HCT116 (cell line): ENCODE results near the gene MRFAP1L1. TPM values are rescaled to one million over a fixed set of nuclear protein-coding genes. Genes with fewer than 3 reads are reported as not detected.

Experiments
- ATAC-seq: fragments of 200-7000 bp; cut with Tn5 transposase; 2 replicates; pipeline ENCODE4 v1.9.1; 2020; ENCODE audit warnings: mild to moderate bottlenecking, moderate library complexity
- BruUV-seq: library from RNA; stranded (reverse); fragments of 400-500 nt; replicated peaks from 2 replicates; lab custom pipeline; 2021; lab: Mats Ljungman, UMichigan
- CTCF ChIA-PET: fragments of 300-600 bp; sonication (Branson Sonifier 250); formaldehyde crosslinking; loops from one replicate; lab custom pipeline; 2021; ENCODE audit warnings: antibody characterized with exemption; lab: Charles Lee
- POLR2A ChIA-PET: fragments of 300-600, 350-600 bp; sonication (Branson Sonifier 250); formaldehyde crosslinking; loops from one replicate; lab custom pipeline; 2021; ENCODE audit warnings: antibody characterized with exemption; lab: Charles Lee
- RAD21 ChIA-PET, 2 experiments: fragments of 300-600 bp; sonication (Branson Sonifier 250); formaldehyde crosslinking; loops; one replicate each; lab custom pipeline; 2023; ENCODE audit warnings: low total read pairs in 2 of 2; ENCODE audit not compliant: uncharacterized antibody in 2 of 2, unreplicated experiment in 2 of 2, low non-redundant PET in 1 of 2; lab: Charles Lee
- DNase-seq: peaks from one replicate; pipeline ENCODE4 v3.0.0-alpha.2; 2010; ENCODE audit warnings: low read depth, low spot score
- H2AFZ ChIP-seq: fragments of 200-600 bp; shearing (Covaris generic), sonication (generic); 2 replicates; pipeline ENCODE4 v1.6.1; 2017; ENCODE audit warnings: low read depth, mixed run types, mixed read lengths, antibody characterized with exemption, low read length; ENCODE audit not compliant: poor library complexity, severe bottlenecking
- H3K27ac ChIP-seq: 2 replicates; pipeline ENCODE4 v1.5.1; 2012; ENCODE audit warnings: low read depth, low read length
- H3K27me3 ChIP-seq: fragments of 200-600 bp; sonication (generic); 2 replicates; pipeline ENCODE4 v1.6.1; 2016; ENCODE audit warnings: mixed run types, low read length, mixed read lengths; ENCODE audit not compliant: insufficient read depth
- H3K36me3 ChIP-seq, 2 experiments: fragments of 200-500 bp in 1 of 2; fragments of 200-600 bp in 1 of 2; sonication (Bioruptor generic) in 1 of 2; sonication (generic) in 1 of 2; 2 replicates each; pipeline versions ENCODE4 v1.5.1 to v1.6.1; 2014 to 2016; ENCODE audit warnings: low read length in 2 of 2, inconsistent platforms in 1 of 2, mixed read lengths in 1 of 2, mixed run types in 1 of 2; ENCODE audit not compliant: insufficient read depth in 2 of 2, control insufficient read depth in 1 of 2
- H3K4me1 ChIP-seq, 2 experiments: fragments of 200-600 bp in 1 of 2; sonication (generic) in 1 of 2; 2 replicates each; pipeline versions ENCODE4 v1.5.1 to v1.6.1; 2012 to 2017; ENCODE audit warnings: low read length in 2 of 2, inconsistent platforms in 1 of 2, mild to moderate bottlenecking in 1 of 2, mixed read lengths in 1 of 2, mixed run types in 1 of 2, moderate library complexity in 1 of 2; ENCODE audit not compliant: insufficient read depth in 2 of 2, control insufficient read depth in 1 of 2
- H3K4me2 ChIP-seq: fragments of 200-600 bp; sonication (generic); 2 replicates; pipeline ENCODE4 v1.6.1; 2017; ENCODE audit warnings: mixed run types, low read length, mixed read lengths
- H3K4me3 ChIP-seq, 2 experiments: fragments of 200-600 bp in 1 of 2; sonication (generic) in 1 of 2; replicated peaks in 1 of 2; 2 replicates each; pipeline ENCODE4 v1.5.1; 2011 to 2016; ENCODE audit warnings: low read length in 2 of 2, control low read depth in 1 of 2, low read depth in 1 of 2, mild to moderate bottlenecking in 1 of 2, mixed read lengths in 1 of 2, mixed run types in 1 of 2
- H3K79me2 ChIP-seq: fragments of 200-600 bp; sonication (generic); 2 replicates; pipeline ENCODE4 v1.6.1; 2017; ENCODE audit warnings: mild to moderate bottlenecking, mixed run types, low read length, moderate library complexity, mixed read lengths; ENCODE audit not compliant: insufficient read depth
- H3K9ac ChIP-seq: fragments of 200-600 bp; sonication (generic); 2 replicates; pipeline ENCODE4 v1.6.1; 2016; ENCODE audit warnings: low read length, mixed read lengths
- H3K9me2 ChIP-seq: fragments of 200-600 bp; sonication (generic), shearing (Covaris generic); 2 replicates; pipeline ENCODE4 v1.6.1; 2017; ENCODE audit warnings: mixed run types, mild to moderate bottlenecking, moderate library complexity; ENCODE audit not compliant: insufficient read depth
- H3K9me3 ChIP-seq, 2 experiments: fragments of 200-500 bp in 1 of 2; fragments of 200-600 bp in 1 of 2; sonication (Bioruptor generic) in 1 of 2; sonication (generic) in 1 of 2; 2 replicates each; pipeline ENCODE4 v1.6.1; 2014 to 2017; ENCODE audit warnings: low read length in 2 of 2, mixed read lengths in 2 of 2, inconsistent platforms in 1 of 2, low read depth in 1 of 2, mild to moderate bottlenecking in 1 of 2, mixed run types in 1 of 2, moderate library complexity in 1 of 2; ENCODE audit not compliant: control insufficient read depth in 1 of 2, insufficient read depth in 1 of 2
- H4K20me1 ChIP-seq: fragments of 200-600 bp; sonication (generic), shearing (Covaris generic); 2 replicates; pipeline ENCODE4 v1.6.1; 2017; ENCODE audit warnings: mixed run types, mild to moderate bottlenecking, moderate library complexity; ENCODE audit not compliant: insufficient read depth
- EZH2 ChIP-seq: fragments of 200-600 bp; sonication (generic); IDR thresholded peaks from 2 replicates; pipeline ENCODE4 v1.6.1; 2017; ENCODE audit warnings: antibody characterized with exemption, mixed run types
- EZH2phosphoT487 ChIP-seq: fragments of 200-600 bp; IDR thresholded peaks from 2 replicates; pipeline ENCODE4 v1.6.1; 2018; ENCODE audit warnings: antibody characterized with exemption, borderline replicate concordance
- FOSL1 ChIP-seq: IDR thresholded peaks from 2 replicates; pipeline ENCODE4 v1.6.1; 2012; ENCODE audit warnings: low read depth
- JUND ChIP-seq: IDR thresholded peaks from 2 replicates; pipeline ENCODE4 v1.6.1; 2012
- POLR2A ChIP-seq: IDR thresholded peaks from 2 replicates; pipeline ENCODE4 v1.7.0; 2011; ENCODE audit warnings: borderline replicate concordance; ENCODE audit not compliant: insufficient read depth, insufficient read length; ENCODE audit errors: extremely low read depth
- RAD21 ChIP-seq: IDR thresholded peaks from 2 replicates; pipeline ENCODE4 v1.6.1; 2012; ENCODE audit warnings: low read depth, mild to moderate bottlenecking
- SP1 ChIP-seq: IDR thresholded peaks from 2 replicates; pipeline ENCODE4 v1.6.1; 2012; ENCODE audit warnings: low read depth
- SRF ChIP-seq: IDR thresholded peaks from 2 replicates; pipeline ENCODE4 v1.6.1; 2012; ENCODE audit warnings: low read depth
- TCF7L2 ChIP-seq: IDR thresholded peaks from 2 replicates; pipeline ENCODE4 v1.7.0; 2011; ENCODE audit warnings: borderline replicate concordance, inconsistent platforms; ENCODE audit not compliant: insufficient read depth, insufficient read length; ENCODE audit errors: extremely low read depth
- YY1 ChIP-seq: IDR thresholded peaks from 2 replicates; pipeline ENCODE4 v1.6.1; 2011; ENCODE audit warnings: low read length, low read depth, moderate library complexity, mild to moderate bottlenecking; ENCODE audit not compliant: insufficient replicate concordance; ENCODE audit errors: extremely low read depth
- ZBTB33 ChIP-seq: IDR thresholded peaks from 2 replicates; pipeline ENCODE4 v1.6.1; 2011; ENCODE audit warnings: mild to moderate bottlenecking, low read length, moderate library complexity; ENCODE audit not compliant: insufficient replicate concordance; ENCODE audit errors: extremely low read depth
- ZNF274 ChIP-seq: fragments of 200-500 bp; sonication (Bioruptor generic); IDR thresholded peaks from 2 replicates; pipeline ENCODE4 v1.6.1; 2014; ENCODE audit warnings: mild to moderate bottlenecking, low read depth, low read length, inconsistent platforms
- intact Hi-C: fragments of 100-400 bp; cut with micrococcal nuclease; formaldehyde crosslinking; loops from 2 replicates; pipeline ENCODE4 v1.10.0; 2022
- total RNA-seq: library from RNA; stranded (reverse); gene quantifications from one replicate; pipeline ENCODE4 v1.2.1, GENCODE V29; 2021; ENCODE audit not compliant: unreplicated experiment
- TF ChIP-seq, protein P1 (sequence below): IDR thresholded peaks from 2 replicates; pipeline ENCODE4 v1.6.1; 2012; ENCODE audit warnings: low read depth
- TF ChIP-seq, protein P2 (sequence below): IDR thresholded peaks from 2 replicates; pipeline ENCODE4 v1.6.1; 2012

The MRFAP1L1 gene
- total RNA-seq, 1 experiment from 2014 or later, result 43.0 TPM

DNA sequence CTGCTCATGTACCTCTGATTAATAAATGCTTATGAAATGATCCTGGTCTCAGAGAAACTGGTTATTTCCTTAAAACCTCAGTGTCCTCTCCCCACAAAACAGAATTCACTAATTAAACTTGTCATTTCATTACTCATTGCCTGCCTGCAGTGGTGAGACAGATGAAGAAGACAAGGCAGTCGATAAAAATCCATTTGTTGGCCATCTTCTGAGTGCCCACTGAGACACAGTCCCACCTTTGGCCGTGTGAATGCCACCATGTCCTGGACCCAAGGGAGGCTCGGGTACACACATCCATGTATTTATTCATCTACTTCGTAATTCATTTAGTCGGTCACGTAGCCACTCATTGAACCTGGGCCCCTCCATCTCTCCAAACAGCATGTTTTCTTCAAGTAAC lies 12.5 kb downstream of the MRFAP1L1 start:
- Histone ChIP-seq H3K9ac (no peak overlapping the region), H4K20me1 (no peaks in the 10 kb centered on the region), H3K27ac (no peak overlapping the region), H3K27me3 (no peaks in the 10 kb centered on the region), H3K4me1 (peaks cover 4 to 16% of the 10 kb centered on the region in 2 experiments; a peak in 2 of 4 replicates), H3K9me3 (no peaks in the 10 kb centered on the region)
- CTCF ChIA-PET, result no interaction called here
- intact Hi-C loops, result no loop called here
- POLR2A ChIA-PET, result no interaction called here
- ATAC-seq, result no peak
- no TSS peak for BruUV-seq
- RAD21 ChIA-PET, result no interaction called here
- no peak for TF ChIP-seq SP1
- TF ChIP-seq POLR2A, result no peak
- TF ChIP-seq SRF, result no peak
- TF ChIP-seq, all 23 proteins: peak for 0
- Histone ChIP-seq H3K36me3 (no peaks in the 10 kb centered on the region), H3K9me2 (no peaks in the 10 kb centered on the region), H3K4me3 (no peak overlapping the region), H3K79me2 (no peaks in the 10 kb centered on the region), H3K4me2 (no peak overlapping the region), H2AFZ (no peak overlapping the region)
- DNase-seq, result no peak

DNA sequence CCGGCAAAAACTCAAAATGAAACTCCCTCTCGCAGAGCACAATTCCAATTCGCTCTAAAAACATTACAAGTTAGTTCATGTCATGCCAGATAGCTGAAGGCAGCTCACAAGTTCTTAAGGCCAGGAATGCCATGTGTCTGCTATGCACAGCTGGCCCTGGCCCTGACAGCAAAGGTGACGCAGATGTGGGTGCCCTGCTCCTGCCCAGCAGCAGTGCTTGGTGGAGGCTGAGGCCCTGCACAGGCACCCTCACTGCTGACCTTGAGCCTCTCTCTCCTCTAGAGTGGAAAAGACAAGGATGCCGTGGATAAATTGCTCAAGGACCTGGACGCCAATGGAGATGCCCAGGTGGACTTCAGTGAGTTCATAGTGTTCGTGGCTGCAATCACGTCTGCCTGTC lies 13.1 kb downstream of the MRFAP1L1 start:
- Histone ChIP-seq H4K20me1 (no peaks in the 10 kb centered on the region), H3K4me1 (peaks cover 4 to 16% of the 10 kb centered on the region in 2 experiments; a peak in 2 of 4 replicates), H3K27me3 (no peaks in the 10 kb centered on the region), H3K27ac (no peak overlapping the region), H3K9me3 (no peaks in the 10 kb centered on the region), H2AFZ (no peak overlapping the region), H3K9me2 (no peaks in the 10 kb centered on the region), H3K79me2 (no peaks in the 10 kb centered on the region), H3K9ac (no peak overlapping the region), H3K4me2 (no peak overlapping the region), H3K4me3 (no peak overlapping the region), H3K36me3 (no peaks in the 10 kb centered on the region)
- RAD21 ChIA-PET, result no interaction called here
- DNase-seq, result no peak
- ATAC-seq, result no peak
- CTCF ChIA-PET, result no interaction called here
- POLR2A ChIA-PET, result no interaction called here
- no TSS peak for BruUV-seq
- intact Hi-C loops, result no loop called here
- TF ChIP-seq FOSL1 (no peak), SRF (no peak), YY1 (no peak), ZBTB33 (no peak), EZH2 (no peak), EZH2phosphoT487 (no peak), ZNF274 (no peak), POLR2A (no peak), JUND (no peak), RAD21 (no peak), TCF7L2 (no peak)
- TF ChIP-seq, protein P1, sequence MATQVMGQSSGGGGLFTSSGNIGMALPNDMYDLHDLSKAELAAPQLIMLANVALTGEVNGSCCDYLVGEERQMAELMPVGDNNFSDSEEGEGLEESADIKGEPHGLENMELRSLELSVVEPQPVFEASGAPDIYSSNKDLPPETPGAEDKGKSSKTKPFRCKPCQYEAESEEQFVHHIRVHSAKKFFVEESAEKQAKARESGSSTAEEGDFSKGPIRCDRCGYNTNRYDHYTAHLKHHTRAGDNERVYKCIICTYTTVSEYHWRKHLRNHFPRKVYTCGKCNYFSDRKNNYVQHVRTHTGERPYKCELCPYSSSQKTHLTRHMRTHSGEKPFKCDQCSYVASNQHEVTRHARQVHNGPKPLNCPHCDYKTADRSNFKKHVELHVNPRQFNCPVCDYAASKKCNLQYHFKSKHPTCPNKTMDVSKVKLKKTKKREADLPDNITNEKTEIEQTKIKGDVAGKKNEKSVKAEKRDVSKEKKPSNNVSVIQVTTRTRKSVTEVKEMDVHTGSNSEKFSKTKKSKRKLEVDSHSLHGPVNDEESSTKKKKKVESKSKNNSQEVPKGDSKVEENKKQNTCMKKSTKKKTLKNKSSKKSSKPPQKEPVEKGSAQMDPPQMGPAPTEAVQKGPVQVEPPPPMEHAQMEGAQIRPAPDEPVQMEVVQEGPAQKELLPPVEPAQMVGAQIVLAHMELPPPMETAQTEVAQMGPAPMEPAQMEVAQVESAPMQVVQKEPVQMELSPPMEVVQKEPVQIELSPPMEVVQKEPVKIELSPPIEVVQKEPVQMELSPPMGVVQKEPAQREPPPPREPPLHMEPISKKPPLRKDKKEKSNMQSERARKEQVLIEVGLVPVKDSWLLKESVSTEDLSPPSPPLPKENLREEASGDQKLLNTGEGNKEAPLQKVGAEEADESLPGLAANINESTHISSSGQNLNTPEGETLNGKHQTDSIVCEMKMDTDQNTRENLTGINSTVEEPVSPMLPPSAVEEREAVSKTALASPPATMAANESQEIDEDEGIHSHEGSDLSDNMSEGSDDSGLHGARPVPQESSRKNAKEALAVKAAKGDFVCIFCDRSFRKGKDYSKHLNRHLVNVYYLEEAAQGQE, result no peak
- TF ChIP-seq, protein P2, sequence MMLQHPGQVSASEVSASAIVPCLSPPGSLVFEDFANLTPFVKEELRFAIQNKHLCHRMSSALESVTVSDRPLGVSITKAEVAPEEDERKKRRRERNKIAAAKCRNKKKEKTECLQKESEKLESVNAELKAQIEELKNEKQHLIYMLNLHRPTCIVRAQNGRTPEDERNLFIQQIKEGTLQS, result no peak
